ENCODE data around the gene SNCB. TPM values are rescaled to one million over a fixed set of nuclear protein-coding genes. Genes with fewer than 3 reads are reported as not detected.

Gene SNCB
- total RNA-seq, 4 donors from 2014 or later = not detected

- H3K27me3 ChIP-seq = no peaks in the 10 kb centered on the region
- no peaks in the 10 kb centered on the region for H3K9me3 ChIP-seq
- H3K36me3 ChIP-seq = peaks cover 0 to 53% (median 0%) of the 10 kb centered on the region in 3 donors
- no peak overlapping the region for H3K4me3 ChIP-seq
- no peak overlapping the region for H3K27ac ChIP-seq
- 77 to 86% methylated on average over 8 to 13 of the region's 13 CpGs for WGBS, 2 donors
- no peak for TF ChIP-seq POLR2A (IDR thresholded peaks at IDR 0.05)
- TF ChIP-seq EP300 (IDR thresholded peaks at IDR 0.05) = no peak
- TF ChIP-seq CTCF (IDR thresholded peaks at IDR 0.05) = no peak
- peaks cover 0 to 31% (median 17%) of the 10 kb centered on the region in 4 donors for H3K4me1 ChIP-seq
- DNase-seq (ENCODE audit: low spot score in 2 of 2) = no peak
Measured at GRCh38 chr5:176656467-176656990, 26.2 kb upstream of the SNCB start.

- no peak for DNase-seq (ENCODE audit: low spot score in 2 of 2)
- Histone ChIP-seq H3K4me1 (peaks cover 0 to 41% (median 15%) of the 10 kb centered on the region in 4 donors), H3K4me3 (no peak overlapping the region), H3K36me3 (peaks cover 0 to 53% (median 0%) of the 10 kb centered on the region in 3 donors), H3K27me3 (no peaks in the 10 kb centered on the region), H3K27ac (no peak overlapping the region), H3K9me3 (no peaks in the 10 kb centered on the region)
- TF ChIP-seq CTCF (IDR thresholded peaks at IDR 0.05) = no peak
- TF ChIP-seq POLR2A (IDR thresholded peaks at IDR 0.05) = no peak
- TF ChIP-seq EP300 (IDR thresholded peaks at IDR 0.05) = no peak
- 58 to 84% methylated on average over 5 to 10 of the region's 14 CpGs for WGBS, 2 donors
Measured at GRCh38 chr5:176654856-176655255, 24.5 kb upstream of the SNCB start.

- Histone ChIP-seq H3K27ac (no peak overlapping the region), H3K36me3 (peaks cover 0 to 53% (median 0%) of the 10 kb centered on the region in 3 donors), H3K4me3 (no peak overlapping the region), H3K27me3 (no peaks in the 10 kb centered on the region), H3K9me3 (no peaks in the 10 kb centered on the region), H3K4me1 (peaks cover 0 to 41% (median 11%) of the 10 kb centered on the region in 4 donors)
- DNase-seq (ENCODE audit: low spot score in 2 of 2) = no peak
- 75 to 77% methylated on average over 14 to 18 of the region's 18 CpGs for WGBS, 2 donors
- TF ChIP-seq EP300 (IDR thresholded peaks at IDR 0.05) = no peak
Measured at GRCh38 chr5:176653401-176654385, 23.4 kb upstream of the SNCB start.

GRCh38 chr5:176652136-176652535 is 21.8 kb upstream of the SNCB start:
- Histone ChIP-seq H3K9me3 (no peaks in the 10 kb centered on the region), H3K4me1 (peaks cover 0 to 38% (median 12%) of the 10 kb centered on the region in 4 donors), H3K36me3 (peaks cover 0 to 45% (median 0%) of the 10 kb centered on the region in 3 donors), H3K4me3 (no peak overlapping the region), H3K27ac (no peak overlapping the region), H3K27me3 (no peaks in the 10 kb centered on the region)
- TF ChIP-seq EP300 (IDR thresholded peaks at IDR 0.05) (no peak), CTCF (IDR thresholded peaks at IDR 0.05) (no peak), POLR2A (IDR thresholded peaks at IDR 0.05) (no peak)
- DNase-seq (ENCODE audit: low spot score in 2 of 2) = no peak
- WGBS, 2 donors = 59 to 73% methylated on average over 8 of the region's 8 CpGs

GRCh38 chr5:176651472-176651980 is 21.2 kb upstream of the SNCB start:
- peaks cover 0 to 39% (median 0%) of the 10 kb centered on the region in 3 donors for H3K36me3 ChIP-seq
- no peak overlapping the region for H3K27ac ChIP-seq
- peaks cover 0 to 42% (median 14%) of the 10 kb centered on the region in 4 donors for H3K4me1 ChIP-seq
- no peak overlapping the region for H3K4me3 ChIP-seq
- no peaks in the 10 kb centered on the region for H3K27me3 ChIP-seq
- 85 to 90% methylated on average over 12 to 17 of the region's 17 CpGs for WGBS, 2 donors
- DNase-seq (ENCODE audit: low spot score in 2 of 2) = no peak
- no peaks in the 10 kb centered on the region for H3K9me3 ChIP-seq
- no peak for TF ChIP-seq EP300 (IDR thresholded peaks at IDR 0.05)
- TF ChIP-seq POLR2A (IDR thresholded peaks at IDR 0.05) = no peak
- no peak for TF ChIP-seq CTCF (IDR thresholded peaks at IDR 0.05)
